Astrocyte of the hippocampus (primary cell): ENCODE data around the gene SGPL1.
"Not testable (repeated sequence)": the region's sequence is repeated elsewhere in the genome, so short reads cannot be mapped to it uniquely, and the experiment has no call there.

ENCODE experiments used
- DNase-seq: peaks from one replicate; pipeline ENCODE4 v3.0.0; 2011; ENCODE audit warnings: low read depth, low spot score

The SGPL1 gene

GRCh38 chr10:70815504-70816219 lies at the start of gene SGPL1:
TSS of gene SGPL1 (plus strand) at chr10:70815948. CDS start at chr10:70816854, 906 bp downstream.
- DNase-seq: peak; percentile 96

DNA sequence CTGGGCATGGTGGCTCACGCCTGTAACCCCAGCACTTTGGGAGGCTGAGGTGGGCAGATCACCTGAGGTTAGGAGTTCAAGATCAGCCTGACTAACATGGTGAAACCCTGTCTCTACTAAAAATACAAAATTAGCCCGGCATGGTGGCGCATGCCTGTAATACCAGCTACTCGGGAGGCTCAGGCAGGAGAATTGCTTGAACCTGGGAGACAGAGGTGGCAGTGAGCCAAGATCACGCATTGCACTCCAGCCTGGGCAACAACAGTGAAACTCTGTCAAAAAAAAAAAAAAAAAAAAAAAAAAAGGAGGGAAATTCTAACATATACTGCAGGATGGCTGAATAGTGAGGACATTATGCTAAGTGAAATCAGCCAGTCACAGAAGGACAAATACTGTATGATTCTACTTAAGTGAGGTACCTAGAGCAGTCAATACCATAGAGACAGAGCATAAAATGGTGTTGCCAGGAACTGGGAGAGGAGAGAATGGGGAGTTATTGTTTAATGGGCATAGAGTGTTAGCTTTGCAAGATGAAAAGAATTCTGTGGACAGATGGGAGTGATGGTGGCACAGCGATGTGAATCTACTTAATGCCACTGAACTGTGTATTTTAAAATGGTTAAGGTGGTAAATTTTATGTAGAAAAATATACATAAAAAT lies 47.6 kb upstream of the SGPL1 start:
- not testable (repeated sequence) for DNase-seq

DNA sequence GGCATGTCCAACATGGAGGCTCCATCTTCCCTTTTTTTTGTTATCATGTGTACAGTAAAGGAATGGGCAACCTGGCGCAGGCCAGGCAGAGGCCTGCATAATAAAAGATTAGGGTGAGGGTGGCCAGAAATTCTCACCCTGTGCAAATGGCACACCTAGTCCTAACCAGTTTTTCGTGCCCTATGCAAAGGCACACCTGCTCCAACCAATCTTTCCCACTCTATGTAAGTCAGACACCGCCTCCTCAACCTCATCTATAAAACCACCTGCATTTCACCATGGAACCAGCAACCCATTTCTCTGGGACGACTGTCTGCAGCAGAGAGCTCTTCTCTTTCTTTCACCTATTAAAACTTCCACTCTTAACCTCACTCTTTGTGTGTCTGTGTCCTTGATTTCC lies 46.6 kb upstream of the SGPL1 start:
- no peak for DNase-seq

- no peak for DNase-seq
Measured at GRCh38 chr10:70770001-70770400, 45.7 kb upstream of the SGPL1 start.

- not testable (repeated sequence) for DNase-seq
Measured at GRCh38 chr10:70770516-70770915, 45.2 kb upstream of the SGPL1 start.

- no peak for DNase-seq
Measured at GRCh38 chr10:70771311-70772194, 44.2 kb upstream of the SGPL1 start.

DNA sequence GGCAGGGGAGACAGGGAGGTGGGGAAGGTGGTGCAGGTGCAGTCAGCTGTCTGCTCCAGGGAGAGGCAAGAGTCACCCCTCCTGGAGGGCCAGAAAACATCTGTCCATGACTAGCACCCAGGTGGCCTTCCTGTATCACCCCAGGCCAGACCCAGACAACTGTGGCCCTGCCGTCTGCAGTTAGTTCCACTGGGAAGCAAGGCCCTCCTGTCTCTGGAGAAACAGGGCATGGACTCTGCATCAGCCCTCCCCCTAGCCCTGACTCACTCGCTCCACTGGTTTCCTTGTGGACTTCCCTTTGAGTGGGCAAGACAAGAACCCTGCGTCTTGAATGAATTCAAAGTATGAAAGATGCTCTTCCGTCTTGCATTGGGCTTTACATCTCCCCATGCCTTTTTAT lies 43.1 kb upstream of the SGPL1 start:
- DNase-seq: no peak

GRCh38 chr10:70773461-70773860 lies 42.3 kb upstream of the SGPL1 start:
- DNase-seq: no peak

GRCh38 chr10:70773965-70774809 lies 41.6 kb upstream of the SGPL1 start:
- no peak for DNase-seq

GRCh38 chr10:70774810-70775678 lies 40.7 kb upstream of the SGPL1 start:
- no peak for DNase-seq

- DNase-seq: no peak
Measured at GRCh38 chr10:70775679-70776454, 39.9 kb upstream of the SGPL1 start.

- no peak for DNase-seq
Measured at GRCh38 chr10:70776455-70777005, 39.2 kb upstream of the SGPL1 start.

DNA sequence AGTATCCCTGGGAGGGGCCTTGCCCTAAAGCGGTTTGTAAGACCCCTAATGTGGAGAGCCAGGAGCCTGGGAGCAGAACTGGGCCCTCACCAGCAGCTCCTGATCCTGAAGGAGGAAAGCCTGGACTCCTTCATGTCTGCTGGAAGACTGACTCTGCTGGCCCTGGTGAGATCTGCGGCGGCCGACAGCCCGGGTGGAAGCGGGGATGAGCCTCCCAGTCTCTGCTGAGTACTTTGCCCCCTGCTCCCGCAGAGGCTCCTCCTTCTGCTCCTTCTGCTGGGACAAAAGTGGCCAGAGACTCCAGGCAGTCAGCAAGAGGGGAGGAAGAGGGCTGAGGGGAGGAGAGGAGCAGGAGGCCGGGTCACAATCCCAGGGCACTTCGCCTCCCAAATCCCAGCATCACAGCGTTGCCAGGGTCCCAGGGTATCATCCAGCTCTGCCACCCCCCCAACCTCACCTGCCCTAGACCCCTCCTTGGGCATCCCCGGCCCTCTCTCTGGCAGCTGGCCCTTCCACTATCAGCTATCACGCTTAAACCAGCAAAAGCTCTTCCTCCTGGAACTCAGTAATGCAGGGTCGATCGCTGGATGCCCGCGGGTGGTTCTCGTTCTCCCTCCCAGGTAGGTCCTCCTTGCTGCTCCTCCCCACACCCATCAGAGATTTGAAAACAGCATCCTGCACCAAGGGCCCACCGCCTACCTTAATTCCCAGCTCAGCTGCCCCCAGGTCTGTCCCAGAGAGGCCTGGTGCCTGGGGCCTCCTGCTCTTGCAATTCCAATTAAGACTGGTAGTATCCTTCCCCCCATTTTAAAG lies 38.5 kb upstream of the SGPL1 start:
- no peak for DNase-seq

DNA sequence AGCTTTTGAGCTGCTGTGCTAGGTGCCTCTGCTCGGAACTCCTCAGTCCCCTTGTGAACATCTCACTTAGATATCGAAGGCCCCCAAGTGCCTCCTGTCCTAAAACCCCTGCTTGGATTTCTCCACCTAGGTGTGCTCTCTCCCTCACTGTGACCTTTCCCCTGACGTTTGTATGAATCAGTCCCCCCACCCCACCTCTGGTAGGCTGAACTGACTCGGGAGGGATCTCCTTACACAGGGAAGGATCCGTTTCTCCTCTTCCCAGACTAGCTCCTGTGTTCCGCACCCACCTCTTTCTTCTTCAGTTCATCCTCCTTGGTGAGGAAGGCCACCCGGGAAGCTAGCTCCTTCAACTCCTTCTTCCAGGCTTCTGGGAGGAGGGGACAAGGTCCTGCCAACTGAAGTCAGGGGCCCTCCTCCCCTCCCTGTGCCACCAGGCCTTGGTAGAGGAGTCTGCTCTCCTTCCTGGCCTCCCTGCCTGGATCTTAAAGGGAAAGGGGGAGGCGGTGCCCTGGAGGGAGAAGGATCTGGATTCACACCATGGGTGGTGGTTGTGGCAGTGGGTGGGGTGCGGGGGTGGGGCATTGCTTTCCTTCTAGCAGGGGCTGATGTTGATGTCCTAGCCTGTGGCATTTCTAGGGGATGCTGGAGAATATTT lies 37.4 kb upstream of the SGPL1 start:
- no peak for DNase-seq

- DNase-seq: no peak
Measured at GRCh38 chr10:70779088-70779487, 36.7 kb upstream of the SGPL1 start.

DNA sequence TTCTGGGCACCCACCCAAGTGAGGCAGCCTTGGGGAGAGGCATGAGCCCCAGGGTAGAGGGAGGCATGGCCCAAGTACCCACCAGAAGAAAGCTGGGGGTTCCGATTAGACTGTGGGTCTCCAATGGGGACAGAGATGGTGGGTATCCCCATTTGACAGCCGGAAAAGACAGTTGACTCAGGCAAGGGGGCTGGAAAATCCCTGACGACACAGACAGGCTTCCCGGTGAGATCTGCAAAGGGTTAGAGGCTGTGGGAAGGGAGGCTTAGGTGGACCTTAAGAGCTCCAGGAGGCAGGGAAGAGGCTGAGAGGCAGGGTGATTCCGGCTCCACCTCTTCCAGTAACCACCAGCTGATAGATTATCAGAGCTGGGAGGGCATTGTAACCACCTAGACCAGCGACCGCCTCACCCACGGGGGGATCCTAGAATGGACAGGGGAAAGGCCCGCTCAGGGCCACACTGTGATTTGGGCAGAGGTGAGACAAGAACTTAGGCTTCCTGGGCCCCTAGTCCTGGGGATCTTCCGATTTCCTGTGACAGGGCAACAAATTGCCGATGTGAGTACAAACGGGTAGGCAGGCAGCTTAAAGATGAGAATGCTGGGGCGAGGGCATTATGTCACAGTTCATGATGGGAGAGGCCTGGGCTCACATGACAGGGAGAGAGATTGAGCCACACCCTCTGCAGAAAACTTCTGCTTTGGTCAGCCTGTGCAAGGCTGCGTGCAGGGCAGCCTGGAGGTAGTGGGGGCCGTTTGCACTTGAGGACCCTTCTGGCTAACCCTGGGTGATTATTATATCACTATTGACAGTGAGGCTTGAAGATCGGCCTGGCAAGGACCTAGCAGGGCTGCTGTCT lies 36.0 kb upstream of the SGPL1 start:
- no peak for DNase-seq

DNA sequence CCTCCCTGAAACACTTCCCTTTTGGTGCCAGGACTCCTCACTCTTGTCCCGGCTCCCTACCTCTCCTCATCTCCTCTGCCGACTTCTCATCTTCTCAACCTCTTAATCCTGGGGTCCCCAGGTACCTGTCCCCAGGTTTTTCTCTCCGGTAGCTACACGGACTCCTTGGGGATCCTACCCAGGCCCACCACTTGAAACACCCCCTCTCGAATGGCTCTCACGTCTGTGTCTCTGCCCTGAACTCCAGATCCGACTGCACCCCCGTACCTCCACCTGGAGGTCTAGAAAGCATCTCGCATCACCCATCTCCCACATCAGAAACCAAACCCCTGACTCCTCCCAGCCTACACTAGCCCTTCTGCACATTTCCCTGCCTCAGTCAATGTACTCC lies 35.4 kb upstream of the SGPL1 start:
- DNase-seq: no peak
